Stimulated activated CD4-positive, alpha-beta T cell treated with anti-CD3 and anti-CD28 coated beads, Interleukin-12 subunit alpha, Interleukin-12 subunit beta, amount 100 ng/mL, for 4 hours (primary cell): ENCODE data around the gene FRYL.
"Not testable (repeated sequence)": the region's sequence is repeated elsewhere in the genome, so short reads cannot be mapped to it uniquely, and the experiment has no call there.

ENCODE experiments used
- DNase-seq: peaks from one replicate; pipeline ENCODE4 v3.0.0-alpha.2; 2020

Gene FRYL

DNA sequence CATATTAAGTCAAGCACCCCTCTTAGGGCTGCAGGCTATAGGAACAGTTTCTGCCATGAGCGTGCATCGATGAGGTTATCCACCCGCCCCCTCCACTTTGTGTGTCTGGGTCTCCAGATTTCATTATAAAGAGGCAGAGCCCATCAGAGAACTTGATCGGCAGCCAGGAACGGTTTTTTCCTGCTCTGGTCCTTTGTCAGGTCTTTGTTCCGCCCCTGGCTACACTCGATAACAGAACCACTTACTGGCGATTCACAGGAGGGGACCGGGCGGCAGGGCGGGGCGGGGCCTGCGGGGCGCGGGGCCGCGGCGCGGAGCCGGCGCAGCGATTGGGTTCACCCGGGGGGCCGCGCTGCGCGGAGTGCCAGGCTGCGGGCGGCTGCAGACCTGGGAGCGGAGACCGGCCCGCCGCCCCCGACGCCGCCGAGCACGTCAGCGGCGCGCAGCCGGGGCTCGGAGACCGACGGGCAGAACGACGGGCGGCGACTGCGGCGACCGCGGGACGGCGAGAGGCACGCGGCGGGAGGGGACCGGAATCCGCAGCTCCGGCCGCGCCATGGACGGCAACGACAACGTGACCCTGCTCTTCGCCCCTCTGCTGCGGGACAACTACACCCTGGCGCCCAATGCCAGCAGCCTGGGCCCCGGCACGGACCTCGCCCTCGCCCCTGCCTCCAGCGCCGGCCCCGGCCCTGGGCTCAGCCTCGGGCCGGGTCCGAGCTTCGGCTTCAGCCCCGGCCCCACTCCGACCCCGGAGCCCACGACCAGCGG, 296.9 kb downstream of the FRYL start, which contains the start of gene SLC10A4:
SLC10A4 (plus strand) TSS at position 338 of the 771 bp plus-strand sequence; CDS start at position 557, 219 bp downstream.
- no peak for DNase-seq

DNA sequence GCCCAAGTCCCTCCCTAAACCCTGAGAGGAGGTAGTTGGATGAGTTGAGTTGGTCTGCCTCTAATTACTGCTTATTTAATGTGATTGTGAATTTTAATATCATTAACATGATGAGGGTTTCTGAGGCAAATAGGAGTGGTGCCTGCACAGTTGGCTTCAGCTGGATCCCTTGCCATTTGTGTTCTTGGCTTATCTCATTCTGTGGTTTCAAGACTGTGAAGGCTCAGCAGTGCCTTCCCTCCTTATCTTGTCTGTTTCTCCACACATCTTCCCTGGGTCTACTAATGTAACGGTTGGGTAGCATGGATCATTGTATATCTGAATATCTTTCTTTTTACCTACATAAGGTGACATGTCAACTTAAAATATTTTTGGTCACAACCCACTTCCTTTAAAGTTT, 298.5 kb downstream of the FRYL start:
- no peak for DNase-seq

DNA sequence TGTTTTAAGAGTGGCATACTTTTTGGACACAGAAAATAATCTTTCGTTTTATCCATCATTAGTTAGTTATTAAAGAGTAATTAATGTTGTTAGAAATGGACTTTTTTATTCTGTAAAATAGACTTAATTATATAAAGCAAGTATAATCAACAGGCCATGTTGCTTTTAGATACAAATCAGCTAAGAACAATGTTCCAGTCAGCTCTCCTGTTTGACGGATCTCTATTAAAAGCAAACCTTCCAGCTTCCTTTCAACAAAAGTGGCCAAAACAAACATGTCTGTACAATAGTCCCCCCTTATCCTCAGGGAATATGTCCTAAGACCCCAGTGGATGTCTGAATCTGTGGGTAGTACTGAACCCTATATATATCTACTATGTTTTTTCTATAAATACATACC, 301.8 kb downstream of the FRYL start:
- DNase-seq, result no peak

- no peak for DNase-seq
Measured at GRCh38 chr4:48475770-48476169, 304.3 kb downstream of the FRYL start.

GRCh38 chr4:48472794-48473193, 307.3 kb downstream of the FRYL start:
- DNase-seq, result no peak

DNA sequence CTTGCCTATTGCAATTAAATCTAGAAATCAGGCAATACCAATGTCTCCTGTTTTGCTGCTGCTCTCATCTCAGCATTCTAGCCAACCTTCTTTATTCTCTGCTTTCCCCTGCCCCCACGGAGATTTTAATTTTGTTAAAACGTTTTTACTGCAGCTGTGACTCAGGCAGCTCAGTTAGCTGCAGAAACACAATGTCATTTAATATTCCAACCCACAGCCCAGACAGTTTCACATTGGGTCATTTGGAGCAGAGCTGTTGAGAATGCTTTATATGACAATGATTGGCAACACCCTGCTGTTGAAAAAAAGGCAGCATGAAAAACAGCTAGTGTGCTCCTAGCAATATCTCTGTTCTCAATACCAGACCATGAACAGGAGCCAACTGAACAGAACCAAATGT, 309.5 kb downstream of the FRYL start:
- DNase-seq, result no peak

DNA sequence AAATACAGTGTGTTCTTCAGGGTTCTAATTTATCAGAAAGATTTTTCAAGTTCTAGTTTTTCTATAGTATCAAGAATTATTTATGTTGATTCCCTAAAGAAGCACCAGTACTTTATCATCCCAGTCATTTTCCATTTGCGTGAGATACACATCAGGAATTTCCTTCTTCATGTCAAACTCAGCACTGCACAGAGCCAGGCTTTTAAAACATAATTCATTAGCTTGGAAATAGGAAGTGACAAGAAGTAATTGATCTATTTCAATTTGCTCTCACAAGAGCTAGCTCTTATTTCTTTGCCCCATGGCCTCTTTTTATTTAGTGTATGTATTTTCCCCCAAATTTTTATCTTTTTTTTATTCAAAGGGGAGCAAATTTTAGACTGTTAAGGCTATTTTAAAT, 309.9 kb downstream of the FRYL start:
- no peak for DNase-seq

- DNase-seq, result no peak
Measured at GRCh38 chr4:48467891-48468290, 312.2 kb downstream of the FRYL start.

GRCh38 chr4:48467442-48467841, 312.6 kb downstream of the FRYL start:
- DNase-seq, result no peak

DNA sequence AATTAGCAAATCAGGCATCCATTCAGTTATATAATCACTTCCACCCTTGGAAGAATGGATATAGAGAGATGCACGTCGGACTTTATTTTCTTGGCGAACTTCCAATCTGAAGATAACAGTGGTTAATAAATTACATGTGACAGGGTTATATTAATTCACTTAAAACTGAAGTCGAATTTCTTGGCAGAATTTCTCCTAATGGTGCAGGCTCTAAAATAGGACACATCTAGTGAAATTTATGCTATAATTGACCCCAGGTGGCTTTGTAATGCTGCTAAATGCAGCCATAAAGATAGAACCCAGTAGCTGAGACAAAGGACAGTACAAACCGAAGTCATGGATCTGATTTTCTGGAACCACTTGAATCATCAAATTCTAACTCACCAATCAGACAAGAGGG, 317.7 kb downstream of the FRYL start:
- no peak for DNase-seq

- no peak for DNase-seq
Measured at GRCh38 chr4:48461000-48461399, 319.1 kb downstream of the FRYL start.

- no peak for DNase-seq
Measured at GRCh38 chr4:48454591-48454990, 325.5 kb downstream of the FRYL start.

GRCh38 chr4:48451656-48452055, 328.4 kb downstream of the FRYL start:
- DNase-seq, result not testable (repeated sequence)

- DNase-seq, result no peak
Measured at GRCh38 chr4:48450740-48451139, 329.3 kb downstream of the FRYL start.

DNA sequence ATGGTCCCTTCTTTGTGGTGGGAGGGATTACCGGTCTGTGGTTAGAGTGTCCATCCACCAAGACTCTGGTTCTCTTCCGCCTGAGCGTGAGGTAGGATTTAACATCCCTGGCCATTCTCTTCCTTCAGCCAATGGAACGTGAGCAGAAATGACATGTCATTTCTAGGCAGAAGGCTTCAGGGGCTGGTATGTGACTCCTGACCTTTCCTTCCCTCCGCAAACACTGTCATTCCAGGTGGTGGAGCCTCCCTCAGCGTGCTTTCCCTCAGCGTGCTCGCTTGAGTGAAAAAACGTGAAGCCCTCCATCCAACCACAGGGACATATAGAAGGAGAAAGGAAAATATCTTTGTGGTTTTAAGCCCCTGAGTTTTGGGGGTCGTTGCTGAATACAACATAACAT, 330.9 kb downstream of the FRYL start:
- no peak for DNase-seq
